Posterior vena cava (tissue), 2 donors: Measurements from ENCODE around the gene DENND6B. TPM values are rescaled to one million over a fixed set of nuclear protein-coding genes. Genes with fewer than 3 reads are reported as not detected.

Experiments used
- DNase-seq: peaks from one replicate; pipeline ENCODE4 v3.0.0-alpha.2; 2020; ENCODE audit warnings: low spot score
- intact Hi-C, 2 donors: fragments of 100-400 bp; cut with DNase I; formaldehyde crosslinking; loops; one replicate each; pipeline versions ENCODE4 v1.14.1 to v1.14.2; 2022 to 2023
- total RNA-seq, 2 donors: library from RNA; stranded (reverse); fragmentation: NEBNext Ultra II Directional; extraction: Animal tissue kit (Norgen Biotek cat#: 25700); gene quantifications; one replicate each; pipeline ENCODE4 v1.2.1, GENCODE V29; 2021
- donor health status: DM: yes; HTN: yes; CAD: no.
- donor health status: DM: yes; HTN: yes; CAD: no.

Gene DENND6B
- total RNA-seq, 2 donors from 2014 or later, result 2.1 to 2.5 TPM

- no peak for DNase-seq
- intact Hi-C loops, result no loop called here
Observed at GRCh38 chr22:50266994-50267393, 59.8 kb downstream of the DENND6B start.

GRCh38 chr22:50264946-50265669, 61.7 kb downstream of the DENND6B start:
- intact Hi-C loops, result no loop called here

GRCh38 chr22:50264104-50264745, 62.6 kb downstream of the DENND6B start:
- DNase-seq, result no peak
- intact Hi-C loops, result no loop called here

More at GRCh38 chr22:50264946-50265669, 61.7 kb downstream of the DENND6B start:
- DNase-seq, result no peak

GRCh38 chr22:50262973-50263617, 63.7 kb downstream of the DENND6B start:
- DNase-seq, result no peak
- intact Hi-C loops, result no loop called here

- intact Hi-C loops, result no loop called here
- DNase-seq, result no peak
Observed at GRCh38 chr22:50262460-50262911, 64.3 kb downstream of the DENND6B start.

- no peak for DNase-seq
- intact Hi-C loops, result no loop called here
Observed at GRCh38 chr22:50261615-50262459, 65.0 kb downstream of the DENND6B start, which contains the start of gene MAPK12. TSS of gene MAPK12 (minus strand) at chr22:50261683. CDS start at chr22:50261509, 174 bp downstream.

GRCh38 chr22:50260801-50261614, 65.8 kb downstream of the DENND6B start:
- no peak for DNase-seq
- intact Hi-C loops, result no loop called here

GRCh38 chr22:50260434-50260800, 66.4 kb downstream of the DENND6B start:
- intact Hi-C loops, result no loop called here
- DNase-seq, result no peak

- no peak for DNase-seq
- intact Hi-C loops, result loop anchor here in 1 of 2 donors (10.0 kb wide), 1 partner anchor 245 kb away; the partner anchor contains the start of genes LMF2 and NCAPH2
Observed at GRCh38 chr22:50259302-50259701, 67.5 kb downstream of the DENND6B start.

Other genes starting within 250 kb of the DENND6B start
- under 1 TPM; 0.19 to 0.28 TPM for gene MLC1, start 241.6 kb downstream of the DENND6B start, total RNA-seq
- under 1 TPM; 0.43 to 0.56 TPM for gene MOV10L1, start 237.0 kb downstream of the DENND6B start, total RNA-seq
- under 1 TPM; 0.19 to 0.23 TPM for gene PANX2, start 156.3 kb downstream of the DENND6B start, total RNA-seq
- 10 to 100 TPM; 18.3 to 20.5 TPM for gene TRABD, start 141.1 kb downstream of the DENND6B start, total RNA-seq
- gene SELENOO, start 126.0 kb downstream of the DENND6B start, total RNA-seq, result 10 to 100 TPM; 10.8 to 11.9 TPM
- 10 to 100 TPM; 20.6 to 23.4 TPM for gene TUBGCP6, start 82.0 kb downstream of the DENND6B start, total RNA-seq
- gene HDAC10, start 75.7 kb downstream of the DENND6B start, total RNA-seq, result 10 to 100 TPM; 14.1 to 23.6 TPM
- 10 to 100 TPM; 10.4 to 13.2 TPM for gene MAPK12, start 65.3 kb downstream of the DENND6B start, total RNA-seq
- gene MAPK11, start 56.6 kb downstream of the DENND6B start, total RNA-seq, result 10 to 100 TPM; 11.5 to 11.6 TPM
- 100 to 1,000 TPM; 108 to 125 TPM for gene PLXNB2, start 19.4 kb downstream of the DENND6B start, total RNA-seq
- 10 to 100 TPM; 35.3 to 36.0 TPM for gene PPP6R2, start 16.3 kb upstream of the DENND6B start, total RNA-seq
- 10 to 100 TPM; 58.5 to 83.8 TPM for gene SBF1, start 148.0 kb upstream of the DENND6B start, total RNA-seq
- gene ADM2, start 154.5 kb upstream of the DENND6B start, total RNA-seq, result under 1 TPM; 0.14 to 0.56 TPM
- not detected for gene MIOX, start 159.8 kb upstream of the DENND6B start, total RNA-seq
- gene LMF2, start 180.7 kb upstream of the DENND6B start, total RNA-seq, result 10 to 100 TPM; 39.0 to 53.3 TPM
- 10 to 100 TPM; 32.1 to 32.7 TPM for gene NCAPH2, start 181.2 kb upstream of the DENND6B start, total RNA-seq
- gene SCO2, start 198.6 kb upstream of the DENND6B start, total RNA-seq, result 1 to 10 TPM in 1 of 2 donors, not detected in 1; 2.6 TPM
- gene TYMP, start 203.0 kb upstream of the DENND6B start, total RNA-seq, result 10 to 100 TPM; 52.8 to 63.8 TPM
- gene KLHDC7B, start 218.9 kb upstream of the DENND6B start, total RNA-seq, result under 1 TPM; 0.14 to 0.28 TPM
- gene SYCE3, start 235.9 kb upstream of the DENND6B start, total RNA-seq, result not detected